ACHN (cell line): Measurements from ENCODE around the gene NBEAL1.
"Not testable (repeated sequence)": the region's sequence is repeated elsewhere in the genome, so short reads cannot be mapped to it uniquely, and the experiment has no call there.

ENCODE experiments used
- DNase-seq: peaks from one replicate; pipeline ENCODE4 v3.0.0-alpha.2; 2015
- in situ Hi-C: cut with HindIII; loops from 2 replicates; pipeline ENCODE4 v1.10.0; 2017; ENCODE audit warnings: low sequenced_read_pairs, low pct_ligation_motif_present, low pct_unique_long_range_greater_than_20kb

Gene NBEAL1

GRCh38 chr2:203177361-203177760 is 162.7 kb downstream of the NBEAL1 start:
- in situ Hi-C loops: no loop called here
- no peak for DNase-seq

GRCh38 chr2:203185864-203186263 is 171.2 kb downstream of the NBEAL1 start:
- no peak for DNase-seq
- in situ Hi-C loops: no loop called here

- in situ Hi-C loops, DNase-seq: not testable (repeated sequence)
Measured at GRCh38 chr2:203190547-203190946, 175.9 kb downstream of the NBEAL1 start.

- in situ Hi-C loops, DNase-seq: not testable (repeated sequence)
Measured at GRCh38 chr2:203191026-203191425, 176.4 kb downstream of the NBEAL1 start.

- in situ Hi-C loops: no loop called here
Measured at GRCh38 chr2:203191961-203192360, 177.3 kb downstream of the NBEAL1 start.

GRCh38 chr2:203195331-203196036 is 180.8 kb downstream of the NBEAL1 start:
- DNase-seq: no peak
- in situ Hi-C loops: no loop called here

More at GRCh38 chr2:203191961-203192360, 177.3 kb downstream of the NBEAL1 start:
- DNase-seq: no peak

- DNase-seq: no peak
- in situ Hi-C loops: no loop called here
Measured at GRCh38 chr2:203200866-203201265, 186.2 kb downstream of the NBEAL1 start.

GRCh38 chr2:203201426-203201825 is 186.8 kb downstream of the NBEAL1 start:
- DNase-seq: no peak
- in situ Hi-C loops: no loop called here

- DNase-seq: no peak
- in situ Hi-C loops: no loop called here
Measured at GRCh38 chr2:203209538-203209937, 194.9 kb downstream of the NBEAL1 start.

GRCh38 chr2:203225423-203226039 is 210.9 kb downstream of the NBEAL1 start:
- in situ Hi-C loops: no loop called here
- DNase-seq: peak; percentile 52

- in situ Hi-C loops: not testable (repeated sequence)
Measured at GRCh38 chr2:203229674-203230073, 215.0 kb downstream of the NBEAL1 start.

GRCh38 chr2:203237346-203238238 is 222.9 kb downstream of the NBEAL1 start:
- DNase-seq: no peak
- in situ Hi-C loops: no loop called here

More at GRCh38 chr2:203229674-203230073, 215.0 kb downstream of the NBEAL1 start:
- not testable (repeated sequence) for DNase-seq

- in situ Hi-C loops: no loop called here
- no peak for DNase-seq
Measured at GRCh38 chr2:203238292-203238703, 223.6 kb downstream of the NBEAL1 start.

- peak; percentile 97 for DNase-seq
- in situ Hi-C loops: no loop called here
Measured at GRCh38 chr2:203238704-203239526, 224.2 kb downstream of the NBEAL1 start, which contains the start of gene CYP20A1. Gene CYP20A1, plus strand, starts transcription at chr2:203239018. Its CDS starts 45 bp downstream, at chr2:203239063.

- in situ Hi-C loops: no loop called here
- no peak for DNase-seq
Measured at GRCh38 chr2:203240491-203240890, 225.8 kb downstream of the NBEAL1 start.

GRCh38 chr2:203242518-203242917 is 227.8 kb downstream of the NBEAL1 start:
- no peak for DNase-seq
- in situ Hi-C loops: no loop called here

GRCh38 chr2:203246646-203247045 is 232.0 kb downstream of the NBEAL1 start:
- DNase-seq: no peak
- in situ Hi-C loops: no loop called here

- in situ Hi-C loops: no loop called here
- no peak for DNase-seq
Measured at GRCh38 chr2:203252818-203253217, 238.1 kb downstream of the NBEAL1 start.
